Endothelial cell of umbilical vein (primary cell): ENCODE results near the gene ERG. TPM values are rescaled to one million over a fixed set of nuclear protein-coding genes. Genes with fewer than 3 reads are reported as not detected.

Experiments used
- BruUV-seq: library from RNA; stranded (reverse); fragments of 400-500 nt; replicated peaks from 2 replicates; lab custom pipeline; 2021; lab: Mats Ljungman, UMichigan
- CTCF ChIA-PET: fragments of 300-600, 350-600 bp; sonication (Branson Sonifier 250); formaldehyde crosslinking; loops from one replicate; lab custom pipeline; 2021; ENCODE audit warnings: antibody characterized with exemption, inconsistent platforms; lab: Charles Lee
- POLR2A ChIA-PET: fragments of 300-600, 350-600 bp; sonication (Branson Sonifier 250); formaldehyde crosslinking; loops from one replicate; lab custom pipeline; 2021; ENCODE audit warnings: antibody characterized with exemption, inconsistent platforms; lab: Charles Lee
- DNase-seq: peaks from one replicate; pipeline ENCODE4 v3.0.0-alpha.2; 2011; ENCODE audit warnings: low read depth, low spot score
- FAIRE-seq: peaks from 2 replicates; lab custom pipeline; 2011; peaks lifted over from hg19 to GRCh38; lab: Jason Lieb, UNC
- H2AFZ ChIP-seq: 2 replicates; pipeline ENCODE4 v1.6.0; 2012; ENCODE audit warnings: low read depth, low read length, control low read depth, inconsistent platforms
- H3K27ac ChIP-seq: 2 replicates; pipeline ENCODE4 v1.5.1; 2011; ENCODE audit warnings: low read depth, mild to moderate bottlenecking, control low read depth, low read length, moderate library complexity; ENCODE audit not compliant: insufficient read depth
- H3K27me3 ChIP-seq, 2 experiments: 2 replicates each; pipeline versions ENCODE4 v1.6.0 to v1.6.1; 2011; ENCODE audit warnings: low read length in 2 of 2, mixed read lengths in 1 of 2; ENCODE audit not compliant: control insufficient read depth in 2 of 2, insufficient read depth in 2 of 2
- H3K36me3 ChIP-seq, 2 experiments: 2 replicates in 1 of 2; 3 replicates in 1 of 2; pipeline ENCODE4 v1.5.1; 2011; ENCODE audit warnings: low read length in 2 of 2, mild to moderate bottlenecking in 1 of 2, moderate library complexity in 1 of 2; ENCODE audit not compliant: control insufficient read depth in 2 of 2, insufficient read depth in 2 of 2; ENCODE audit errors: extremely low read depth in 1 of 2
- H3K4me1 ChIP-seq: 3 replicates; pipeline ENCODE4 v1.5.1; 2011; ENCODE audit warnings: mild to moderate bottlenecking, low read length; ENCODE audit not compliant: control insufficient read depth, insufficient read depth; ENCODE audit errors: extremely low read depth
- H3K4me2 ChIP-seq: 2 replicates; pipeline ENCODE4 v1.6.1; 2011; ENCODE audit warnings: low read length, control low read depth, mixed read lengths; ENCODE audit not compliant: insufficient read depth
- H3K4me3 ChIP-seq, 3 experiments: fragments of 200-600 bp in 1 of 3; sonication (generic), shearing (Covaris generic) in 1 of 3; replicated peaks in 1 of 3; 2 replicates each; pipeline ENCODE4 v1.5.1; 2011 to 2016; ENCODE audit warnings: control low read depth in 3 of 3, low read length in 3 of 3, mild to moderate bottlenecking in 2 of 3, inconsistent platforms in 1 of 3, low read depth in 1 of 3, moderate library complexity in 1 of 3; ENCODE audit not compliant: insufficient read depth in 1 of 3
- H3K79me2 ChIP-seq: 2 replicates; pipeline ENCODE4 v1.6.0; 2012; ENCODE audit warnings: low read length, inconsistent platforms; ENCODE audit not compliant: control insufficient read depth, insufficient read depth
- H3K9ac ChIP-seq: replicated peaks from 2 replicates; pipeline ENCODE3; 2011; ENCODE audit warnings: low read length, control low read depth; ENCODE audit not compliant: insufficient read depth; ENCODE audit errors: extremely low read depth
- H3K9me1 ChIP-seq: replicated peaks from 3 replicates; pipeline ENCODE4 v1.6.0; 2011; ENCODE audit warnings: mild to moderate bottlenecking, low read length; ENCODE audit not compliant: control insufficient read depth, insufficient read depth; ENCODE audit errors: extremely low read depth
- H3K9me3 ChIP-seq: replicated peaks from 2 replicates; pipeline ENCODE4 v1.5.1; 2012; ENCODE audit warnings: low read length, inconsistent platforms; ENCODE audit not compliant: control insufficient read depth, insufficient read depth
- H4K20me1 ChIP-seq: replicated peaks from 2 replicates; pipeline ENCODE3; 2011; ENCODE audit warnings: mild to moderate bottlenecking, low read length; ENCODE audit not compliant: control insufficient read depth, insufficient read depth; ENCODE audit errors: extremely low read depth
- EZH2 ChIP-seq: IDR thresholded peaks from 2 replicates; pipeline ENCODE4 v1.6.1; 2012; ENCODE audit warnings: borderline replicate concordance, low read depth, mild to moderate bottlenecking, moderate library complexity, low read length, inconsistent platforms; ENCODE audit not compliant: severe bottlenecking
- FOS ChIP-seq: IDR thresholded peaks from 2 replicates; pipeline ENCODE4 v1.6.1; 2011; ENCODE audit warnings: mild to moderate bottlenecking, low read length, moderate library complexity, borderline replicate concordance; ENCODE audit not compliant: insufficient read depth
- GATA2 ChIP-seq: IDR thresholded peaks from 2 replicates; pipeline ENCODE4 v1.7.0; 2011; ENCODE audit warnings: low read depth, mild to moderate bottlenecking, moderate library complexity, mixed read lengths, low read length; ENCODE audit not compliant: insufficient read length, insufficient read depth
- JUN ChIP-seq: IDR thresholded peaks from 2 replicates; pipeline ENCODE4 v1.6.1; 2011; ENCODE audit warnings: borderline replicate concordance, low read depth; ENCODE audit not compliant: insufficient read length, insufficient read depth
- MYC ChIP-seq: IDR thresholded peaks from one replicate; pipeline ENCODE4 v1.6.1; 2011; ENCODE audit warnings: mild to moderate bottlenecking, low read depth, low read length
- POLR2A ChIP-seq: IDR thresholded peaks from 2 replicates; pipeline ENCODE4 v1.6.1; 2012; ENCODE audit warnings: low read depth, mild to moderate bottlenecking, control low read depth, low read length
- POLR2AphosphoS5 ChIP-seq: IDR thresholded peaks from 2 replicates; pipeline ENCODE4 v1.6.1; 2012; ENCODE audit warnings: low read depth, mild to moderate bottlenecking, control low read depth, low read length, moderate library complexity; ENCODE audit not compliant: insufficient read depth
- dilution Hi-C: fragments of 300-500 bp; cut with MboI; formaldehyde crosslinking; loops from one replicate; pipeline ENCODE4 v1.15.0; 2019; ENCODE audit warnings: low sequenced_read_pairs; ENCODE audit not compliant: extremely low pct_ligation_motif_present
- intact Hi-C: fragments of 100-400 bp; cut with micrococcal nuclease; formaldehyde crosslinking; loops from one replicate; pipeline ENCODE4 v1.10.0; 2022
- polyA plus RNA-seq, 4 experiments: library from polyadenylated mRNA; depleted of rRNA in 3 of 4; stranded (reverse) in 3 of 4; unstranded in 1 of 4; fragments of >200 nt; gene quantifications; 2 replicates each; pipeline versions ENCODE4 v1.2.1 to v1.2.3, GENCODE V29; 2011 to 2012; ENCODE audit warnings: missing spikeins in 1 of 4
- total RNA-seq: library from RNA; stranded (reverse); gene quantifications from 2 replicates; pipeline ENCODE4 v1.2.3, GENCODE V29; 2021
- TF ChIP-seq, protein P1 (sequence below): IDR thresholded peaks from 2 replicates; pipeline ENCODE4 v1.6.1; 2011; ENCODE audit not compliant: insufficient read depth, insufficient read length
- TF ChIP-seq, protein P2 (sequence below), 2 donors: IDR thresholded peaks; 1 replicate in 1 of 2; 2 replicates in 1 of 2; pipeline ENCODE4 v1.5.1; 2011; ENCODE audit warnings: low read length in 2 of 2, mild to moderate bottlenecking in 2 of 2, moderate library complexity in 2 of 2, control low read depth in 1 of 2, inconsistent platforms in 1 of 2, low read depth in 1 of 2; ENCODE audit not compliant: insufficient read depth in 1 of 2; ENCODE audit errors: extremely low read depth in 1 of 2

ERG gene
- total and polyA plus RNA-seq, 2 donors (not counting 3 experiments of a cell fraction or from before 2014, with no cell fraction given) = 173 to 210 TPM

DNA sequence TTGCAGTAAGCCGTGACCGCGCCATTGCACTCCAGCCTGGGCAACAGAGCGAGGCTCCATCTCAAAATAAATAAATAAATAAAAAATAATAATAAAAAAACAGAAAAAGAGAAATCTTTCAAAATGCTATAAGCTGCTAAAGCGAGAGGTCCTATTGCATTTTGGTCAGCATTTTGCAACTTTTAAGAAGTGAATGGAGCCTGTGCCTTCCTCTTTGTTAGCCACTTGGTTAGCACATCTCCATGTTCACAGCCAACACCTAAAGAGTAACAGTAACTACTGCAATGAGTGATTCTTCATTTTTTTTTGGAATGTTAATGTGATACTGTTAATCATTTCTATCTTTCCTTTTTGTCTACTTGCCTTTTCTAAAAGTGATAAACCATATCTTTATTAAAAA is 80.6 kb downstream of the ERG start:
- Histone ChIP-seq H4K20me1 (peaks cover 5% of the 10 kb centered on the region), H3K9me1 (no peaks in the 10 kb centered on the region), H3K27ac (no peak overlapping the region), H3K9ac (no peak overlapping the region), H3K4me1 (no peaks in the 10 kb centered on the region), H3K9me3 (no peaks in the 10 kb centered on the region), H3K4me3 (no peak overlapping the region), H3K27me3 (no peaks in the 10 kb centered on the region), H2AFZ (no peak overlapping the region), H3K36me3 (peaks cover 42 to 53% of the 10 kb centered on the region in 2 experiments), H3K79me2 (peaks cover 88% of the 10 kb centered on the region), H3K4me2 (no peak overlapping the region)
- CTCF ChIA-PET = interaction anchor here (1.9 kb wide), 1 partner anchor 19 kb away, joined by 5 read pairs; no protein-coding TSS in a partner anchor
- dilution Hi-C loops = no loop called here
- DNase-seq (no peak), FAIRE-seq (no peak)
- intact Hi-C loops = no loop called here
- TF ChIP-seq, protein P1, sequence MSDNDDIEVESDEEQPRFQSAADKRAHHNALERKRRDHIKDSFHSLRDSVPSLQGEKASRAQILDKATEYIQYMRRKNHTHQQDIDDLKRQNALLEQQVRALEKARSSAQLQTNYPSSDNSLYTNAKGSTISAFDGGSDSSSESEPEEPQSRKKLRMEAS = no peak
- TF ChIP-seq POLR2A = no peak
- no peak for TF ChIP-seq GATA2
- TF ChIP-seq POLR2AphosphoS5 = no peak
- TF ChIP-seq EZH2 = no peak
- TF ChIP-seq MYC = no peak
- no peak for TF ChIP-seq JUN
- no peak for TF ChIP-seq FOS
- TF ChIP-seq, protein P2, sequence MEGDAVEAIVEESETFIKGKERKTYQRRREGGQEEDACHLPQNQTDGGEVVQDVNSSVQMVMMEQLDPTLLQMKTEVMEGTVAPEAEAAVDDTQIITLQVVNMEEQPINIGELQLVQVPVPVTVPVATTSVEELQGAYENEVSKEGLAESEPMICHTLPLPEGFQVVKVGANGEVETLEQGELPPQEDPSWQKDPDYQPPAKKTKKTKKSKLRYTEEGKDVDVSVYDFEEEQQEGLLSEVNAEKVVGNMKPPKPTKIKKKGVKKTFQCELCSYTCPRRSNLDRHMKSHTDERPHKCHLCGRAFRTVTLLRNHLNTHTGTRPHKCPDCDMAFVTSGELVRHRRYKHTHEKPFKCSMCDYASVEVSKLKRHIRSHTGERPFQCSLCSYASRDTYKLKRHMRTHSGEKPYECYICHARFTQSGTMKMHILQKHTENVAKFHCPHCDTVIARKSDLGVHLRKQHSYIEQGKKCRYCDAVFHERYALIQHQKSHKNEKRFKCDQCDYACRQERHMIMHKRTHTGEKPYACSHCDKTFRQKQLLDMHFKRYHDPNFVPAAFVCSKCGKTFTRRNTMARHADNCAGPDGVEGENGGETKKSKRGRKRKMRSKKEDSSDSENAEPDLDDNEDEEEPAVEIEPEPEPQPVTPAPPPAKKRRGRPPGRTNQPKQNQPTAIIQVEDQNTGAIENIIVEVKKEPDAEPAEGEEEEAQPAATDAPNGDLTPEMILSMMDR (IDR thresholded peaks at IDR 0.05; ENCODE audit: extremely low read depth in 1 of 2, insufficient read depth in 1 of 2, low read depth in 1 of 2, low read length in 2 of 2) = no peak
- BruUV-seq = no TSS peak
- POLR2A ChIA-PET = interaction anchor here (0.6 kb wide), 1 partner anchor 36 kb away, joined by 8 read pairs; no protein-coding TSS in a partner anchor
